ENCODE measurements around the gene YDJC. TPM values are rescaled to one million over a fixed set of nuclear protein-coding genes. Genes with fewer than 3 reads are reported as not detected.
A peak's percentile ranks its signal among the peaks of the same experiment; 100 is the strongest.

YDJC gene
- total and polyA plus RNA-seq, 2 of the 8 experiments (the other 6 are each of a cell fraction or from before 2014, with no cell fraction given), result 36.7 to 45.2 TPM

DNA sequence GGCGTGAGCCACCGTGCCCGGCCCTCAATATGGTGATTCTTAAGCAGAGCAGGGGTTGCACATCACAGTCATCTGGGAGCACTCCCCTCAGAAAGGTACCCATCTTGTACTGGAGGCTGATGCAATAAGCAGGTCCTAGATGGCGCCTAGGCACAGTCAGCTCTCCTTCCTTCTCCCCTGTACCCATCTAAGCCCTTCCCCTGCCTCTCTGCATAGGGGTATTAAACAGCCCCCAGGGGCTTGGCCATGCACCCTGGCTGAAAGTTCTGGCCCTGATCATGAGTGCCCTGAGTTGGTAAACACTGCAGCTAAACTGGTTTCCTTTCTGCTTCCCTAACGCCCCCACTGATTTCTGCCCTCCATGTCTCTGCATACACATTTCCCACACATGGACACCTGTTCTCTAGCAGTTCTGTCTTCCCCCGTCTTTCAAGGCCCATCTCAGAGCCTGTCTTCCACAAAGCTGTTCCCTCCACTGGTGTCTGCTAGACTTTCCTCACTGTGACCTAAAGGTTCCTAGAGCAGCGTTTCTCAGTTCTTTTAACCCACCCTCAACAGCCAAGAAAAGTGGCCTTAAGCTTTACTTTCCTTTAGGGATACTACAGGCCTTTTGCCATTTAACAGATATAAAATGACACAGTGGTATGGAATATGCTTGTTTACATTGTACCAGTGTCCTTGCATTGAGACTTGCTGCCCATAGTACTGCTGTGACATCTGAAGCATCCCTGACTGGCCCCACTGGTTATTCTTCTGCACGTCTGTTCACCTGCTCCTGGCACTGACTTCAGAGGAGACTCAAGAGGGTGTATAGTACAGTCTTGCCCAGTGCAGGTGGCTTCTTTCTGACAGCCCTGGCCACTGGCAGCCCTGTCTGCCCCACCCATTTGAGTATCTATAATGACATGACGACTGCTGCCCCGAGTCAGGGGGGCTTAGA lies 46.8 kb downstream of the YDJC start:
- ChIA-PET POLR2A (ENCODE audit: partially characterized antibody) (interaction anchor here (1.4 to 1.7 kb wide), 2 partner anchors 10 to 45 kb away, joined by 4 to 9 read pairs; no protein-coding TSS in a partner anchor), CTCF (ENCODE audit: partially characterized antibody) (interaction anchor here (0.9 to 1.6 kb wide), 4 partner anchors 10 to 39 kb away, joined by 3 to 5 read pairs (median 4); no protein-coding TSS in a partner anchor)
- no peak overlapping the region for H3K27ac ChIP-seq (ENCODE audit: low read depth, low read length)
- TF ChIP-seq CHD2 (IDR thresholded peaks at IDR 0.05; ENCODE audit: low read length), result no peak
- no peak for TF ChIP-seq CBX8 (IDR thresholded peaks at IDR 0.05; ENCODE audit: borderline replicate concordance, low read depth, low read length)
- TF ChIP-seq KDM5A (IDR thresholded peaks at IDR 0.05; ENCODE audit: low read length), result no peak
- no peak for TF ChIP-seq CBX5 (IDR thresholded peaks at IDR 0.05; ENCODE audit: low read depth, low read length)
- TF ChIP-seq MAFK (IDR thresholded peaks at IDR 0.05; ENCODE audit: low read depth, low read length), result no peak
- no peak for TF ChIP-seq KDM1A (IDR thresholded peaks at IDR 0.05; ENCODE audit: borderline replicate concordance, low read length)
- TF ChIP-seq ZNF274 (IDR thresholded peaks at IDR 0.05; ENCODE audit: borderline replicate concordance, extremely low read depth, low read length), result no peak
- TF ChIP-seq FOSL1 (IDR thresholded peaks at IDR 0.05; ENCODE audit: insufficient read depth, low read depth, low read length), result no peak
- no peak for TF ChIP-seq RAD21 (IDR thresholded peaks at IDR 0.05 in 1 of 2, conservative IDR thresholded peaks at IDR 0.05 in 1 of 2; ENCODE audit: low read depth in 2 of 2, low read length in 2 of 2)

More for the DNA sequence above, 46.8 kb downstream of the YDJC start:
- Histone ChIP-seq H3K23ac (ENCODE audit: insufficient read length) (no peak overlapping the region), H2BK12ac (ENCODE audit: low read depth, low read length) (no peak overlapping the region), H3K79me2 (ENCODE audit: control insufficient read depth in 1 of 2, insufficient read depth in 2 of 2, low read length in 2 of 2) (peaks cover 41 to 95% of the 10 kb centered on the region in 2 experiments), H3K4me2 (ENCODE audit: insufficient read depth in 1 of 2, low read depth in 2 of 2, low read length in 2 of 2) (no peak overlapping the region), H3K4me3 (ENCODE audit: extremely low read depth in 1 of 4, insufficient read depth in 2 of 4, low read depth in 3 of 4, low read length in 4 of 4) (no peak overlapping the region), H2AFZ (ENCODE audit: low read length) (no peak overlapping the region), H3K9me3 (ENCODE audit: insufficient read depth in 2 of 2, low read depth in 1 of 2, low read length in 1 of 2) (no peaks in the 10 kb centered on the region), H3K23me2 (ENCODE audit: low read depth, low read length) (no peaks in the 10 kb centered on the region), H3K56ac (replicated peaks; ENCODE audit: insufficient read length, low read depth, low read length) (no peak overlapping the region), H2BK15ac (ENCODE audit: low read length) (no peak overlapping the region), H2BK120ac (replicated peaks; ENCODE audit: low read depth, low read length) (no peak overlapping the region), H2BK20ac (ENCODE audit: low read length) (no peak overlapping the region), H3K14ac (ENCODE audit: insufficient read length) (no peak overlapping the region), H4K8ac (ENCODE audit: extremely low read depth, insufficient read depth, low read length) (peak overlapping the region; percentile 62; the same call in 1 of the 2 replicates), H2BK5ac (ENCODE audit: low read depth, low read length) (no peak overlapping the region; the same call in 1 of the 2 replicates), H3K9ac (replicated peaks in 1 of 4; ENCODE audit: extremely low read depth in 1 of 4, low read depth in 3 of 4, low read length in 3 of 4) (no peak overlapping the region), H4K91ac (replicated peaks; ENCODE audit: insufficient read length, low read length) (no peak overlapping the region), H3K27me3 (replicated peaks in 1 of 4; ENCODE audit: control insufficient read depth in 3 of 4, extremely low read depth in 1 of 4, insufficient read depth in 3 of 4, low read length in 3 of 4) (no peaks in the 10 kb centered on the region), H3K18ac (ENCODE audit: extremely low read depth, low read length) (no peak overlapping the region), H3K4ac (replicated peaks; ENCODE audit: insufficient read length, low read depth, low read length) (no peak overlapping the region), H3K79me1 (ENCODE audit: low read depth, low read length) (peaks cover 7% of the 10 kb centered on the region), H3K4me1 (replicated peaks in 1 of 4; ENCODE audit: control insufficient read depth in 3 of 4, insufficient read depth in 4 of 4, low read length in 3 of 4) (no peaks in the 10 kb centered on the region), H2AK5ac (ENCODE audit: low read depth, low read length) (no peak overlapping the region), H4K20me1 (replicated peaks in 1 of 2; ENCODE audit: control insufficient read depth in 1 of 2, insufficient read depth in 2 of 2, low read length in 2 of 2) (peaks cover 35 to 39% of the 10 kb centered on the region in 2 experiments), H3K36me3 (ENCODE audit: control insufficient read depth in 2 of 4, insufficient read depth in 4 of 4, low read length in 3 of 4) (peaks cover 0 to 4% (median 0%) of the 10 kb centered on the region in 4 experiments; a peak in 2 of 8 replicates), H4K5ac (ENCODE audit: insufficient read length, low read depth, low read length) (no peak overlapping the region)
- FAIRE-seq (no peak), DNase-seq (ENCODE audit: low read depth in 1 of 2, low spot score in 2 of 2) (no peak)
- 91% methylated on average over 10 of the region's 10 CpGs; no CpG with 5 or more reads in 1 of the 2 experiments for WGBS, 2 experiments (ENCODE audit: extremely low coverage in 1 of 2, insufficient coverage in 1 of 2, insufficient read length in 1 of 2, insufficient replicate concordance in 2 of 2, low coverage in 1 of 2, low lambda C conversion rate in 2 of 2, missing lambda C conversion rate in 1 of 2)

Measured in H1 (cell line).